H1 (cell line): ENCODE results near the gene CREB3L1. TPM values are rescaled to one million over a fixed set of nuclear protein-coding genes. Genes with fewer than 3 reads are reported as not detected.

ENCODE experiments used
- KDM1A ChIP-seq: fragments of 200-600, 300-600 bp; sonication (generic); IDR thresholded peaks from 2 replicates; pipeline ENCODE4 v1.7.1; 2016; ENCODE audit warnings: mild to moderate bottlenecking, low read length, borderline replicate concordance
- RXRA ChIP-seq: IDR thresholded peaks from 2 replicates; pipeline ENCODE4 v1.6.1; 2011; ENCODE audit warnings: low read depth, mild to moderate bottlenecking, low read length, moderate library complexity; ENCODE audit not compliant: insufficient read depth
- SAP30 ChIP-seq: fragments of 300-600 bp; sonication (generic); IDR thresholded peaks from 2 replicates; pipeline ENCODE4 v1.7.1; 2012; ENCODE audit warnings: low read length, moderate library complexity, mild to moderate bottlenecking, inconsistent platforms; ENCODE audit not compliant: insufficient read depth, insufficient replicate concordance
- SP2 ChIP-seq: IDR thresholded peaks from 2 replicates; pipeline ENCODE4 v1.6.1; 2012; ENCODE audit warnings: mild to moderate bottlenecking, low read length, inconsistent platforms
- YY1 ChIP-seq: IDR thresholded peaks from 2 replicates; pipeline ENCODE4 v1.6.1; 2011; ENCODE audit warnings: low read depth, mild to moderate bottlenecking, low read length
- polyA plus RNA-seq, 7 experiments: library from polyadenylated mRNA; depleted of rRNA in 3 of 7; stranded (reverse) in 5 of 7; unstranded in 2 of 7; fragments of >200 nt in 5 of 7; fragments of 200-250 nt in 2 of 7; gene quantifications; 1 replicate in 5 of 7; 2 replicates in 1 of 7; 4 replicates in 1 of 7; pipeline versions ENCODE4 v1.2.1 to v1.2.3, GENCODE V29; 2011 to 2013; ENCODE audit warnings: missing spikeins in 2 of 7, mixed read lengths in 2 of 7
- total RNA-seq: library from RNA; stranded (reverse); fragmentation: NEBNext Ultra II Directional; extraction: Animal tissue kit (Norgen Biotek cat#: 25700); gene quantifications from 2 replicates; pipeline ENCODE4 v1.2.1, GENCODE V29; 2021
- TF ChIP-seq, protein P1 (sequence below), 3 experiments: IDR thresholded peaks; 1 replicate in 2 of 3; 2 replicates in 1 of 3; pipeline versions ENCODE4 v1.5.1 to v1.6.1; 2011; ENCODE audit warnings: low read length in 3 of 3, mild to moderate bottlenecking in 3 of 3, inconsistent platforms in 2 of 3, low read depth in 1 of 3, moderate library complexity in 1 of 3; ENCODE audit not compliant: insufficient read depth in 1 of 3; ENCODE audit errors: control extremely low read depth in 1 of 3
- TF ChIP-seq, protein P2 (sequence below): IDR thresholded peaks from 2 replicates; pipeline ENCODE4 v1.6.1; 2012; ENCODE audit warnings: inconsistent platforms

The CREB3L1 gene
- total and polyA plus RNA-seq, 2 of the 8 experiments (the other 6 are each of a cell fraction or from before 2014, with no cell fraction given) = 4.1 to 12.7 TPM

DNA sequence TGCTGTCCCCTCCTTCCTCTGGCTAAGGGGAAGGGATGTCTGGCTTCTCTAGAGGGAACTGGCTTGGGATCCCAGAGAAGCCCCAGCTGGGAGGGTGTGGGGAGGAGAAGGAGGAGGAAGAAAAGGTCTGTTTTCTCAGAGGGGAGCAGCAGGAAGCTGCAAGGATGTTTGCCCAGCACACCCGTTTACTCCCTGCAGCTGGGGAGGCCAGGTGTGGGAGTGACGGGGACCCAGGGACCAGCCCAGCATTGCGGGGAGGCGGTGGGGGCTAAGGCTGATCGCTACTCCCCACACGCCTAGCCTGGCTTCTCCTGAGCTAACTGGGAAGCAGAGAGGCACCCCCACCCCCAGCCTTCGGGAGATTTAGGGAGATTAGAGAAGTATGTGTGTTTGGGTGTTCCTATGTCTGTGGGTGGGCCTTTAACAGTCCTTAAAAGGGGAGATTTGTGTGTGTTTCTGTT, 3.9 kb downstream of the CREB3L1 start (continued):
- TF ChIP-seq YY1 (no peak), RXRA (no peak), SP2 (no peak), KDM1A (no peak), SAP30 (no peak)
- TF ChIP-seq, protein P1, sequence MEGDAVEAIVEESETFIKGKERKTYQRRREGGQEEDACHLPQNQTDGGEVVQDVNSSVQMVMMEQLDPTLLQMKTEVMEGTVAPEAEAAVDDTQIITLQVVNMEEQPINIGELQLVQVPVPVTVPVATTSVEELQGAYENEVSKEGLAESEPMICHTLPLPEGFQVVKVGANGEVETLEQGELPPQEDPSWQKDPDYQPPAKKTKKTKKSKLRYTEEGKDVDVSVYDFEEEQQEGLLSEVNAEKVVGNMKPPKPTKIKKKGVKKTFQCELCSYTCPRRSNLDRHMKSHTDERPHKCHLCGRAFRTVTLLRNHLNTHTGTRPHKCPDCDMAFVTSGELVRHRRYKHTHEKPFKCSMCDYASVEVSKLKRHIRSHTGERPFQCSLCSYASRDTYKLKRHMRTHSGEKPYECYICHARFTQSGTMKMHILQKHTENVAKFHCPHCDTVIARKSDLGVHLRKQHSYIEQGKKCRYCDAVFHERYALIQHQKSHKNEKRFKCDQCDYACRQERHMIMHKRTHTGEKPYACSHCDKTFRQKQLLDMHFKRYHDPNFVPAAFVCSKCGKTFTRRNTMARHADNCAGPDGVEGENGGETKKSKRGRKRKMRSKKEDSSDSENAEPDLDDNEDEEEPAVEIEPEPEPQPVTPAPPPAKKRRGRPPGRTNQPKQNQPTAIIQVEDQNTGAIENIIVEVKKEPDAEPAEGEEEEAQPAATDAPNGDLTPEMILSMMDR (IDR thresholded peaks at IDR 0.05; ENCODE audit: control extremely low read depth in 1 of 3, insufficient read depth in 1 of 3, low read depth in 1 of 3, low read length in 3 of 3) = no peak
- TF ChIP-seq, protein P2, sequence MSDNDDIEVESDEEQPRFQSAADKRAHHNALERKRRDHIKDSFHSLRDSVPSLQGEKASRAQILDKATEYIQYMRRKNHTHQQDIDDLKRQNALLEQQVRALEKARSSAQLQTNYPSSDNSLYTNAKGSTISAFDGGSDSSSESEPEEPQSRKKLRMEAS = no peak
